ENCODE measurements around the gene FLT1. TPM values are rescaled to one million over a fixed set of nuclear protein-coding genes. Genes with fewer than 3 reads are reported as not detected.

FLT1 gene
- total RNA-seq, 1 donor from 2014 or later: 46.0 TPM

DNA sequence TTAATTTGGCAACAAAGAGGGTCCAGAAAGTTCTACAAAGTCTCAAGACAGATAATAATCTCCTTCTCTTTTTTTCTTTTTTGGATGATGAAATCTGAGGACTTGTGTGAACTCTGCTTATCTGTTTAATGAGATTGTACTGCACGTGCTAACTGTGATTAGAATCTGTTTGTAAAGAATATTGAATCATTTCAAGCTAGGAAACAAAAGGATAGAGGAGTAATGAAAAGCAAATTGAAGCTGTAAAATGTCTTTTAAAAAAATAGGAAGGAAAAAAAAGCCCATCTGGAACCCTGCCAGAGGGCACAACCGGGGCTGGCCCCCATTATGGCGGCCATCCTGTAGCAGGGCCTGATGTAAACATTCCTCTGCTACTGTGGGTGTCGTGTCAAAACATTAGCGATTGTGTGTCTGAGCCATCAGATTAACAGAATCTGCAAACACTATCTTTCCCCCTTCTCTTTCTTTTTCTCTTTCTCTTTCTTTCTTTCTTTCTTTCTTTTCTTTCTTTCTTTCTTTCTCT is 83.0 kb downstream of the FLT1 start:
- Histone ChIP-seq H3K27me3 (no peaks in the 10 kb centered on the region), H3K4me3 (no peak overlapping the region), H3K9me3 (no peaks in the 10 kb centered on the region), H3K27ac (no peak overlapping the region), H3K4me1 (no peaks in the 10 kb centered on the region), H3K36me3 (no peaks in the 10 kb centered on the region)
- TF ChIP-seq, protein P1, sequence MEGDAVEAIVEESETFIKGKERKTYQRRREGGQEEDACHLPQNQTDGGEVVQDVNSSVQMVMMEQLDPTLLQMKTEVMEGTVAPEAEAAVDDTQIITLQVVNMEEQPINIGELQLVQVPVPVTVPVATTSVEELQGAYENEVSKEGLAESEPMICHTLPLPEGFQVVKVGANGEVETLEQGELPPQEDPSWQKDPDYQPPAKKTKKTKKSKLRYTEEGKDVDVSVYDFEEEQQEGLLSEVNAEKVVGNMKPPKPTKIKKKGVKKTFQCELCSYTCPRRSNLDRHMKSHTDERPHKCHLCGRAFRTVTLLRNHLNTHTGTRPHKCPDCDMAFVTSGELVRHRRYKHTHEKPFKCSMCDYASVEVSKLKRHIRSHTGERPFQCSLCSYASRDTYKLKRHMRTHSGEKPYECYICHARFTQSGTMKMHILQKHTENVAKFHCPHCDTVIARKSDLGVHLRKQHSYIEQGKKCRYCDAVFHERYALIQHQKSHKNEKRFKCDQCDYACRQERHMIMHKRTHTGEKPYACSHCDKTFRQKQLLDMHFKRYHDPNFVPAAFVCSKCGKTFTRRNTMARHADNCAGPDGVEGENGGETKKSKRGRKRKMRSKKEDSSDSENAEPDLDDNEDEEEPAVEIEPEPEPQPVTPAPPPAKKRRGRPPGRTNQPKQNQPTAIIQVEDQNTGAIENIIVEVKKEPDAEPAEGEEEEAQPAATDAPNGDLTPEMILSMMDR (IDR thresholded peaks at IDR 0.05): no peak
- intact Hi-C loops (cut with DNase I): no loop called here
- no peak for DNase-seq (ENCODE audit: low spot score in 2 of 2)

DNA sequence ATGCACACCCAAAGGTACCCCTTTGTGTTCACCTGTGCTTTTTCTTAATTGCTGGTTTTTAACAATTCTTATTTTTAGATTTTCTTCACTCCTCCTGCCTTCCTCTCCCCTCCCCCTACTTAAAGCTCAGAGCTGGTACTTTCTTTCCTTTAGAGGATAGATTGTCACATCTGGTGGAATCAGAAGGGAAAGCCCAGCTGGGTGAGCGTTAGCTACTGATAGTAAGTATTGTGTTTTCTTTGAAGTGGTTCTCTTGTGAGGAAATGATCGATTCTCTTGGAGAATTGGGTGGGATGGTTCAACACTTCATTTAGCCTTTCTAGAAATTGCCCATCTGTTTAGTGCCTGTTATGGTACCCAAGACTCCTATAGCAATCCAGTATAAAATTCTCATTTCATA is 84.8 kb downstream of the FLT1 start:
- TF ChIP-seq, protein P1 (IDR thresholded peaks at IDR 0.05): no peak
- Histone ChIP-seq H3K27me3 (no peaks in the 10 kb centered on the region), H3K27ac (no peak overlapping the region), H3K9me3 (no peaks in the 10 kb centered on the region), H3K4me1 (no peaks in the 10 kb centered on the region), H3K4me3 (no peak overlapping the region), H3K36me3 (no peaks in the 10 kb centered on the region)
- no peak for DNase-seq (ENCODE audit: low spot score in 2 of 2)
- intact Hi-C loops (cut with DNase I): no loop called here

DNA sequence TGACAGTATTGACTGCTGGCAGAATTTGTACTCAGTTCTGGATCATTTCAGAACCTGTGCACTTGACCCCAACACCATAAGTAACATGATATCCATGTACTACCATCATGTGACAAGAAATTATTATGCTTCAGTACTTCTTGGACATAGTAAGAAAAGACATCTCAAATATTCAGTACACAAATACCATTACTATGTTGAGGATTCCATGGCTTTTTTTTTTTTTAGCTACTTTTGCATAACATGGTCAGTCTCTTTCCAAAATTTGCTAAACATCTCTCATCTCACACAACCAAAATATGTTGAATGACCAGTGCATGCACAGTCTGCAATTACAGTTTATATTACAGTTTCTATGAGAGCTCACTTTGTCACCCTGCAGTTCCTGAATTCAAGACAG is 85.3 kb downstream of the FLT1 start:
- intact Hi-C loops (cut with DNase I): no loop called here
- TF ChIP-seq, protein P1 (IDR thresholded peaks at IDR 0.05): no peak
- no peaks in the 10 kb centered on the region for H3K27me3 ChIP-seq
- no peak overlapping the region for H3K27ac ChIP-seq
- no peaks in the 10 kb centered on the region for H3K4me1 ChIP-seq
- no peak overlapping the region for H3K4me3 ChIP-seq
- no peaks in the 10 kb centered on the region for H3K9me3 ChIP-seq
- no peak for DNase-seq (ENCODE audit: low spot score in 2 of 2)
- no peaks in the 10 kb centered on the region for H3K36me3 ChIP-seq

DNA sequence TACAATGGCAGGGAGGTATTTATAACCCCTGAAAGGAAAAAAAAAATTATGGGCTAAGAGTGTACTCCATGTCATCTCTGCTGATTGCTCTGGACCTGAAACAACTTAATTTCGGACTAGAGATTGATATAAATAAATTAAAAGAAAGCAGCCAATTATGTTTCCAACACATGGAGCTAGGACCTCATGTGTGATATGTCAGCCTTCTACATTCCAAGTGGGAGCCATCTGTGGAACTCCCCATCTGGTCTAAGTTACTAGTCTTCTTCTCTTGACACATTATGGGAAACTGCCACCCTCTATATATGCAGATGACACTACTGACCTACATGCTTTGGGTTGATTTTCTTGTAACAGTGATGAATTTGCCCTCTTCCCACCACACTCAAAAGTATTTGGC is 86.1 kb downstream of the FLT1 start:
- Histone ChIP-seq H3K4me1 (no peaks in the 10 kb centered on the region), H3K27ac (no peak overlapping the region), H3K4me3 (no peak overlapping the region), H3K27me3 (no peaks in the 10 kb centered on the region), H3K36me3 (no peaks in the 10 kb centered on the region), H3K9me3 (no peaks in the 10 kb centered on the region)
- TF ChIP-seq, protein P1 (IDR thresholded peaks at IDR 0.05): no peak
- no peak for DNase-seq (ENCODE audit: low spot score in 2 of 2)
- intact Hi-C loops (cut with DNase I): no loop called here

DNA sequence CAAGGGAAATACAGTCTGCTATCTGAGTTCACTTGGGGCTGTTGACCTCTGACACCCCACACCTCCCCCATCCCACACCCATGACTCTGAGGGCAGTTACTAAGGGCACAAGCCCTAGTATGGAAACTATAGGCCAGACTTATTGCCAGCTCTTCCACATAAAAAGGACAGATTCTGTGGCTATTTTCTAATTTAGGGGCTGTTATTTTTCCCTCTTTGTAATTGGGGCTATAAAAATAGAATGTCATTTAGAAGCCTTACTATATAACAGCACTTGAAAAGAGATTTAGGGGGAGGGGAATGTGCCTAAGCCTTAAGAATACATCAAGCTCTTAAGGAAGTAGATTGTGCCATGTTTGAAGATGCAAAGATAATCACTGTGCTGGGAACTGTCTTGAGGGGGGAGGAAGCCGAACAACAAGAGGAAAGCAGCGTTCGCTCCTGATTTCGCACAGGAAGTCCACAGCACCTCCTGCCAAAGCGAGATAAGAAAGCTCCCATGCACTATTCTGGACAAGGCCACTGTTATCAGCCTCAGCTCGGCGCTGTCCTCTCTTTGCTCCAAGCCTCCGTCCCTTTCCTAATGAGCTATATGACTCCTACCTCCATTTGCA is 86.6 kb downstream of the FLT1 start:
- H3K27ac ChIP-seq: peak overlapping the region in 1 of 2 donors; percentile 27
- H3K27me3 ChIP-seq: no peaks in the 10 kb centered on the region
- H3K9me3 ChIP-seq: no peaks in the 10 kb centered on the region
- intact Hi-C loops (cut with DNase I): no loop called here
- no peaks in the 10 kb centered on the region for H3K4me1 ChIP-seq
- no peak for DNase-seq (ENCODE audit: low spot score in 2 of 2)
- H3K4me3 ChIP-seq: no peak overlapping the region
- TF ChIP-seq, protein P1 (IDR thresholded peaks at IDR 0.05): no peak
- H3K36me3 ChIP-seq: no peaks in the 10 kb centered on the region

All from ascending aorta (tissue), 2 donors.